BE2C (cell line): ENCODE data around the gene COL11A2.

Source experiments
- DNase-seq: peaks from one replicate; pipeline ENCODE4 v3.0.0-alpha.2; 2020
- H3K27me3 ChIP-seq: fragments of 250-450 bp; sonication (Bioruptor Pico); 2 replicates; pipeline ENCODE4 v1.5.1; 2020; ENCODE audit warnings: mild to moderate bottlenecking
- H3K36me3 ChIP-seq: fragments of 250-450 bp; sonication (Bioruptor Pico); 2 replicates; pipeline ENCODE4 v1.5.1; 2020; ENCODE audit warnings: mild to moderate bottlenecking
- H3K4me1 ChIP-seq: fragments of 250-450 bp; sonication (Bioruptor Pico); 2 replicates; pipeline ENCODE4 v1.5.1; 2020
- H3K4me3 ChIP-seq: 2 replicates; pipeline ENCODE4 v1.5.1; 2011; ENCODE audit warnings: low read depth, low read length
- H3K9me3 ChIP-seq: fragments of 250-450 bp; sonication (Bioruptor Pico); 2 replicates; pipeline ENCODE4 v1.5.1; 2020
- TF ChIP-seq, protein P1 (sequence below): IDR thresholded peaks from 2 replicates; pipeline ENCODE4 v1.5.1; 2012; ENCODE audit warnings: mild to moderate bottlenecking, low read depth, low read length

Gene COL11A2

DNA sequence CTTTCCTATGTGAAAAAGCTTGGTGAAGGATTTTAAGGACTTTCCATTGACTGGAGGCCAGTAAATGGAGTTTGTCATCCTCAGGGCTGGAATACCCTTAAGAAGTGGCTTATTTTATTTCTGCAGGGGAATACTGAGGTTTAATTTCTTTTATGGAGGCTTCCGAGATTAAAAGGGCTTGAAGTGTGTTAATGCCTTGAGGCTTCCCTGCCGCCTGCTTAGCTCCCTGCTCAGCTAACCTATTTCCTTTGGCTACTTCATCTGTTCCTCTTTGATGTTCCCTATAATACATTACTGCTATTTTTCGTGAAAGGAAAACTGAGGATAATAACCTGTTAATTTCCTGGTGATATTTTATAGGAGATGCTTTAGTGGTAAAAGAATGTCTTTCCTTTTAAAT, 72.3 kb downstream of the COL11A2 start:
- H3K9me3 ChIP-seq, result no peaks in the 10 kb centered on the region
- H3K4me1 ChIP-seq, result no peaks in the 10 kb centered on the region
- H3K27me3 ChIP-seq, result peaks cover 47% of the 10 kb centered on the region
- TF ChIP-seq, protein P1, sequence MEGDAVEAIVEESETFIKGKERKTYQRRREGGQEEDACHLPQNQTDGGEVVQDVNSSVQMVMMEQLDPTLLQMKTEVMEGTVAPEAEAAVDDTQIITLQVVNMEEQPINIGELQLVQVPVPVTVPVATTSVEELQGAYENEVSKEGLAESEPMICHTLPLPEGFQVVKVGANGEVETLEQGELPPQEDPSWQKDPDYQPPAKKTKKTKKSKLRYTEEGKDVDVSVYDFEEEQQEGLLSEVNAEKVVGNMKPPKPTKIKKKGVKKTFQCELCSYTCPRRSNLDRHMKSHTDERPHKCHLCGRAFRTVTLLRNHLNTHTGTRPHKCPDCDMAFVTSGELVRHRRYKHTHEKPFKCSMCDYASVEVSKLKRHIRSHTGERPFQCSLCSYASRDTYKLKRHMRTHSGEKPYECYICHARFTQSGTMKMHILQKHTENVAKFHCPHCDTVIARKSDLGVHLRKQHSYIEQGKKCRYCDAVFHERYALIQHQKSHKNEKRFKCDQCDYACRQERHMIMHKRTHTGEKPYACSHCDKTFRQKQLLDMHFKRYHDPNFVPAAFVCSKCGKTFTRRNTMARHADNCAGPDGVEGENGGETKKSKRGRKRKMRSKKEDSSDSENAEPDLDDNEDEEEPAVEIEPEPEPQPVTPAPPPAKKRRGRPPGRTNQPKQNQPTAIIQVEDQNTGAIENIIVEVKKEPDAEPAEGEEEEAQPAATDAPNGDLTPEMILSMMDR, result no peak
- no peaks in the 10 kb centered on the region for H3K36me3 ChIP-seq
- H3K4me3 ChIP-seq, result no peak overlapping the region
- no peak for DNase-seq

DNA sequence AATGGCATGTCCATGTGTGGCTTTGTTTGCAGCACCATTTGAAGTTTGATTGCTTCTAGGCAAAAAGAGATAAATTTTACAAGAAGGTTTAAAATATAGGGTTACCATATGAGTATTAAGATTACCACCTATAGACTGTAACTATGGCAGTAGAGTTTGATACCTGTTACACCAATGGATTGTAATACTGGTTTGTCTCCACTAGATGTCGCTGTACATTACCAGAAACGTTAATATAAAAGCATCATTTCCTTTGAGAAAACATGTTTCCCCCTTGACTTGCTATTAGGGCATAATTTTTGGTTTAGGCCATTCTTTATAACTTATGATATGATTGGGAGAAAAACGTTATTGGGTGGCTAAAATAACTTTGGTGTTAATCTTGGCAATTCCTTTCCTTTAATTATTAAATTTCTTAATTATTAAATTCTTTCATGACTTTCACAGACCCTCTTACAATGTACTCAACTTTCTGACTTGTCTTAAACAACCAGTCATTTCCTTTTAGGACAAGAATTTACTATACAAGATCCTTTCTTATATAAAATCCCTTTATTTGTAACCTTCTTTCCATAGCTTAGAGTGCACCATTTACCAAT, 73.6 kb downstream of the COL11A2 start:
- peaks cover 59% of the 10 kb centered on the region for H3K27me3 ChIP-seq
- no peaks in the 10 kb centered on the region for H3K4me1 ChIP-seq
- no peaks in the 10 kb centered on the region for H3K36me3 ChIP-seq
- DNase-seq, result no peak
- TF ChIP-seq, protein P1, result peak; percentile 64
- H3K9me3 ChIP-seq, result no peaks in the 10 kb centered on the region
- no peak overlapping the region for H3K4me3 ChIP-seq

DNA sequence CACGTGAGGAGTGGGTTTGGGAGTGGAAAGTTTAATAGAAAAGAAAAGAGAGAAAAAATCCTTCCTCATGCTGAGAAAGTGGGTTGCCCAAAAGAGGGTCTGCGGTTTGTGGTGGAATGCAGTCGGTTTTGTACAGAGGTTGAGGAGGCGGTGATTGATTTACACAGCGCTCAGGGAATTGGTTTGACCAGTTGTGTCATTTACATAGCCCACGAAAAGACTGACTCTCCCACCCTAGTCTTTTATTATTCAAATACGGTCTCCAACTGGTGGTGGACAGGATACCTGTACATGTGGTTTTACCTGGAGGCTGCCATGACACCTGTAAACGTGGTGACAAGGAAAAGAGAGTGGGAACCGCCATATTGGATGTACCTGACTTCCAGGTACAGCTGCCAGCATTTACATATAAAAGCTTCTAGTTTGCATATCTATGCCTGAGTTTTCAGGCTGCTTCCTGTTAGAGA, 74.4 kb downstream of the COL11A2 start:
- TF ChIP-seq, protein P1, result no peak
- no peak for DNase-seq

DNA sequence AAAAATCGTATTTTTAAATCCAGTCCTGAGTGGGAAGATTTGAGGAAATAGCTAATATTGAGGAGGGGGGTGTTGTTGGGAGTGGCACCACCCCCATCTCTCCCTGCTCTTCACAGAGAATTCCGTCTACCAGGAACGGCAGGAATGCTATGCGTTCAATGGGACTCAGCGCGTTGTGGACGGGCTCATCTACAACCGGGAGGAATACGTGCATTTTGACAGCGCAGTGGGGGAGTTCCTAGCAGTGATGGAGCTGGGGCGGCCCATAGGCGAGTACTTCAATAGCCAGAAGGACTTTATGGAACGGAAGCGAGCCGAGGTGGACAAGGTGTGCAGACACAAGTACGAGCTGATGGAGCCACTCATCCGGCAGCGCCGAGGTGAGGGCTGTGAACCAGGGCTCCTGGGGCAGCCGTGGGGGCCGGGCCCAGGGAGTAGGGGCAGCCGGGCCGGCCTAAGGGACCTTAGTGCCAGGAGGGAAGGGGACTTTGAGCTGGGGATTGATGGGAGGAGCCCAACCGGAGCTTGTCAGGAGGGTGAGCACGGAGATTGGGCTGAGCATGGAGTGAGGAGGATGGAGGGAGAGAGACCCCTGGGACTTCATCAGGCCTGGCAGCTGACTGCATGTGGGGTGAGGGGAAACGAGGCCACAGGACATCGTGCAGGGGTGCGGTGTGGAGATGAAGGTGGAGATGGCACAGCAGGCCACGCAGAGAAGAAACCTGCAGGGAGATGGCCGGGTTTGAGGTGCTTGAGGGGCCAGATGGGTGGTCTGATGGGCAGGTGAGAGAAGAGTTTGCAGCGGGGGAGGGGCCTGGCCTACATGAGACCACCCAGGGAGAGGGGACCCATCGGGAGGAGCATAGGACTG, 75.2 kb downstream of the COL11A2 start:
- no peak for DNase-seq
- TF ChIP-seq, protein P1, result no peak
- Histone ChIP-seq H3K9me3 (no peaks in the 10 kb centered on the region), H3K4me3 (no peak overlapping the region), H3K4me1 (no peaks in the 10 kb centered on the region), H3K27me3 (peaks cover 59% of the 10 kb centered on the region), H3K36me3 (no peaks in the 10 kb centered on the region)

More for the DNA sequence above, 74.4 kb downstream of the COL11A2 start:
- H3K4me1 ChIP-seq, result no peaks in the 10 kb centered on the region
- no peak overlapping the region for H3K4me3 ChIP-seq
- peaks cover 59% of the 10 kb centered on the region for H3K27me3 ChIP-seq
- H3K9me3 ChIP-seq, result no peaks in the 10 kb centered on the region
- no peaks in the 10 kb centered on the region for H3K36me3 ChIP-seq

DNA sequence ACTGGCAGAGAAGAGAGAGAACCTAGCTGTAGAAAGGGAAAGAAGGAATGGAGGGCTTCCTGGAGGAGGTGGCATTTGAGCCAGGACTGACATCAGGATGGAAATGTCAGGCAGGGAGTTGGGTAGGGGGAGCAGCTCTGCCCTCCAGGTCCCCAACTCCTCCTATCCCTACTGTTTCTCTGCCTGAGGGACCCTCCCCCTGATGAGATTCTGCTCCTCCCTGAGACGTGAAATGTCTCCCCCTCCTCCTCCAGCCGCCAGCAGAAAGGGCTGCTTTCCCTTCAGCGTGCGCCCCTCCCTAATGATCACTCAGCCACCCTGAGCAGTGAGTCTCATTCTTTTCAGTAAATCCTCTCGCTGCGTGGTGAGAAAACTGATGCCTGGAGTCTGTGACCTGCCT, 75.8 kb downstream of the COL11A2 start:
- Histone ChIP-seq H3K27me3 (peaks cover 57% of the 10 kb centered on the region), H3K4me3 (no peak overlapping the region), H3K9me3 (no peaks in the 10 kb centered on the region), H3K4me1 (no peaks in the 10 kb centered on the region), H3K36me3 (no peaks in the 10 kb centered on the region)
- TF ChIP-seq, protein P1, result no peak
- DNase-seq, result no peak

DNA sequence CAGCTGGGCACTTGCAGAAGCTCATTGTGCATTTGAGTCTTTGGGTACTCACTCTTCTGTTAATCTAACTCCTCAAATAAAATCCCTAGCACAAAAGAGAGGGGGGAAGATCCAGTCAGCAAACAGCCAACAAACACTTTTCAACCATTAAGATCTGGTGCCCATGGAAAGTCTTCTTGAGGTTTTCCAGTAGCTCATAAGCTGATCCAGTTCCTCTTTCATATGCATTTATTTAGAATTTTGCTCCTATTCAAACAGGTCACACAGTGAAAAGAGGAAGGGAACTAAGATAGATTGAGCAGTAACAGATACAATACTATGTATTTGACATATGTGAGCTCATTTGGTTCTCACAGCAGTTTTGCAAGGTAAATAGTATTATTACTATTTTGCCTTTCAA, 77.9 kb downstream of the COL11A2 start:
- DNase-seq, result no peak
- Histone ChIP-seq H3K36me3 (no peaks in the 10 kb centered on the region), H3K4me1 (no peaks in the 10 kb centered on the region), H3K9me3 (no peaks in the 10 kb centered on the region), H3K27me3 (peaks cover 43% of the 10 kb centered on the region), H3K4me3 (no peak overlapping the region)
- TF ChIP-seq, protein P1, result no peak
